ENCODE data around the gene HCK.

Gene HCK

GRCh38 chr20:32052090-32052777 lies at the start of gene HCK:
Gene HCK (plus strand): TSS chr20:32052242.
- no peak for DNase-seq (ENCODE audit: low read depth)

GRCh38 chr20:32003325-32003724 lies 48.7 kb upstream of the HCK start:
- DNase-seq (ENCODE audit: low read depth), result no peak

DNA sequence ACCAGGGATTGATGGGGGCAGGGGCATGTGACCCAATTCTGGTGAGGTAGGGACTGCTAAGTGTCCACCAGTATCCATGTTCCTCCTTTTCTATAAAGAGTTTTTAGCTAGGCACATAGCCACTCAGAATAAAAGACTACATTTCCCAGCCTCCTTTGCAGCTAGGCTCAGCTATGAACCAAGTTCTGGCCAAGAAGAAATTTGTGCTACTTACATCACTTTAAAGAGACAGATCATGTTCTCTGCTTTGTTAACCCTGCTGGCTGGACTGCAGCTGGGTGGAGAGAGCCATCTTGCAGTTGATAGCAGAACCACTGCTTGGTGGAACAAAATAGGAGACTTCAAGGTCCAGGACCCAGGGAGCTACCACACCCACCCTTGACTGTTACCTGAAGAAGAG lies 47.1 kb upstream of the HCK start:
- DNase-seq (ENCODE audit: low read depth), result no peak

DNA sequence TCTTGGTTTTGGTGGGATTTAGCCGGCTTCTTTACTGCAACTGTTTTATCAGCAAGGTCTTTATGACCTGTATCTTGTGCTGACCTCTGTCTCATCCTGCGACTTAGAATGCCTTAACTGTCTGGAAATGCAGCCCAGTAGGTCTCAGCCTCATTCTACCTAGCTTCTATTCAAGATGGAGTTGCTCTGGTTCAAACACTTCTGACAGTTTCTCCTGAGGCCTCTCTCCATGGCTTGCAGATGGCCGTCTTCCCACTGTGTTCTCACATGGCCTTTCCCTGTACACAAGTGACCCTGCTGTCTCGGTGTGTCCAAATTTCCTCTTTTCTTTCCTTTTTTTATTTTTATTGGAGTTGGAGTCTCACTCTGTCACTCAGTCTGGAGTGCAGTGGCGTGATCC lies 46.0 kb upstream of the HCK start:
- DNase-seq (ENCODE audit: low read depth), result no peak

GRCh38 chr20:32006841-32007786 lies 44.9 kb upstream of the HCK start:
- DNase-seq (ENCODE audit: low read depth), result no peak

GRCh38 chr20:32007787-32008616 lies 44.0 kb upstream of the HCK start:
- no peak for DNase-seq (ENCODE audit: low read depth)

GRCh38 chr20:32009564-32009963 lies 42.5 kb upstream of the HCK start:
- DNase-seq (ENCODE audit: low read depth), result no peak

GRCh38 chr20:32010101-32010500 lies 41.9 kb upstream of the HCK start, which contains the start of gene CCM2L:
Gene CCM2L (plus strand): TSS chr20:32010438. CDS start chr20:32010455, 17 bp downstream.
- no peak for DNase-seq (ENCODE audit: low read depth)

DNA sequence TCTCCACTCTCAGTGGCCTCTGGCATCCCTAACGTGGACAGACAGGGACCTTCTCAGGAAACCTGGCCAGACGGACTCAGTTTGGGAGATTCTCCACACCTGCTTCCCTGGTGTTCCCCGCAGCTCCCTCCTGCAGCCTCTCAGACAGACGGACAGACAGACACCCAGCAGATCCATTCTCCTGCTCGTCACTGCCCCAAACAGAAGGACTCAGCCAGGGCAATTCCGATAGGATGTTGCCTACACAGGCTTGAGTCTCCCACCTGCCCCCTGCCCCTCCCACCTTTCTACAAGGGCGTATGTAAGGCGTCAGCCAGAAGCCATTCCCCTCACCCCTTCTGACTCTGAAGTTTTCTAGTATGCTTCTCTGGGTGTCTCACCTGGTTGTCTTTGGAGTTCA lies 41.4 kb upstream of the HCK start:
- no peak for DNase-seq (ENCODE audit: low read depth)

GRCh38 chr20:32012159-32012688 lies 39.8 kb upstream of the HCK start:
- DNase-seq (ENCODE audit: low read depth), result no peak

DNA sequence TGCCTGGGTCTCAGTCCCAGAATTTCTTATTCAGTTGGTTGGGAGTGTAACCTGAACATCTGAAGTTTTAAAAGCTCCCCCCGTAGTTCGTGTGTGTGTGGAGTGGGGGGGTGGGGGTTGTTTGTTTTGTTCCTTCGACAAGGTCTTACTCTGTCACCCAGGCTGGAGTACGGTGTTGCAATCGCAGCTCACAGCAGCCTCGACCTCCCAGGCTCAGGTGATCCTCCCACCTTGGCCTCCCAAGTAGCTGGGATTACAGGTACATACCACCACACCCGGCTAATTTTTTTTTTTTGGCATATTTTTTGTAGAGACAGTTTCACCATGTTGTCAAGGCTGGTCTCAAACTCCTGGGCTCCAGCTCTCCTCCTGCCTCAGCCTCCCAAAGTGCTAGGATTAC lies 38.7 kb upstream of the HCK start:
- no peak for DNase-seq (ENCODE audit: low read depth)

DNA sequence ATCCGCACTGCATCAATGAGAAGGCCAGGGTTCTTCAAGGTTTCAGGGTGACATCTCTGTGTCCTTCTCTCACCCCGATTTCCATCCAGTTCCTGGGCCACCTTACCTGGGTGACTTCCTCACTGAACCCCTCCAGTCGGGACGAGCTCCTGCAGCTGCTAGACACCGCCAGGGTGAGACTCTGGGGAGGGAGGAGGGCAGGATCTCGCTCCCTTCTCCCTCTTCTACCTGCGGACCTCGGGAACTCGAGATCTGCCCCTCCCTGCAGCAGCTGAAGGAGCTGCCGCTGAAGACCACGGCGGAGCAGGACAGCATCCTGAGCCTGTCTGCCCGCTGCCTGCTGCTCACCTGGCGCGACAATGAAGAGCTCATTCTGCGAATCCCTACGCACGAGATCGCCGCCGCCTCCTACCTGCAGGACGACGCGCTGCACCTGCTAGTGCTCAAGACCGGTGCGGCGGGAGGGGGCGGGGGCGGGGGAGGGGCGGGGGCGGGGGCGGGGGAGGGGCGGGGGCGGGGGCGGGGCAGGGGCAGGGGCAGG lies 34.3 kb upstream of the HCK start:
- DNase-seq (ENCODE audit: low read depth), result no peak

DNA sequence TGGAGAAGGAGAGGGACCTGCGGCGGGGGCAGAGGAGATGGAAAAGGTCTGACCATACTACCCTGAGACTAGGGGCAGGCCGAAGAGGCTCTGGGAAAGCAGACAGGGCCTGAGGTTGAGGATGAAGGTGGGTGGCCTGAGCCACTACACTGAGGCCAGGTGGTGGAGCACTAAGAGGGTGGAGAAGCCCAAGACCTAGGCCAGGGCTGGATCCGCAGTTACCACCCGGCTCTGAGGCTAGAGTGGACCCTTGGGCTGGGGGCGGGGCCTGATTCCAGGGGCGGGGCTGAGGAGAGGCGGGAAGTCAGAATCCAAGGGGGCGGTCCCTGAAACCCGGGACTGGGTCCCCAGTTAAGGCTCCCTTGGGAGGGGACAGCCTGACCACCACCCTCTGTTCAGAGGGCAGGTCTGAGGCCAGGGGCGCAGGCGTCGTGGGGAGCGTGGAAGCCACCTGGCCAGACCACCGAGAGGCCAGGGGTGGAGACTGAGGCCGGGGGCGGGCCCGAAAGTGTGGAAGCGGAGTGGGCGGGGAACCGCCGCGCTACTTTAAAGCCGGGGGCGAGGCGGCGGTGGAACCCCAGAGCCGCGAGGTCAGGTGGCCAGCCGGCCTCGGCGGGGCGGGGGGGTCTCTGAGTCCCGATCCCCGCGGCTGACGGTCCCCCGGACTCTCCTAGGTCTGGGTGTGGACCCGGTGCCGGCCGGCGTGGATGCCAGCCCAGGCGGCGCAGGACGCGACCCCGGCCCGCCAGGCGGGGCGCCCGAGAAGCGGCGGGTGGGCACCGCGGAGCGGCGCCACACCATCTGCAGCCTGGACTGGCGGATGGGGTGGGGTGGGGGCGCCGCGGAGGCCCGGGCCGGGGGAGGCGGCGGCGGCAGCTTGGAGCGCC lies 33.5 kb upstream of the HCK start:
- peak; percentile 27 for DNase-seq (ENCODE audit: low read depth)

DNA sequence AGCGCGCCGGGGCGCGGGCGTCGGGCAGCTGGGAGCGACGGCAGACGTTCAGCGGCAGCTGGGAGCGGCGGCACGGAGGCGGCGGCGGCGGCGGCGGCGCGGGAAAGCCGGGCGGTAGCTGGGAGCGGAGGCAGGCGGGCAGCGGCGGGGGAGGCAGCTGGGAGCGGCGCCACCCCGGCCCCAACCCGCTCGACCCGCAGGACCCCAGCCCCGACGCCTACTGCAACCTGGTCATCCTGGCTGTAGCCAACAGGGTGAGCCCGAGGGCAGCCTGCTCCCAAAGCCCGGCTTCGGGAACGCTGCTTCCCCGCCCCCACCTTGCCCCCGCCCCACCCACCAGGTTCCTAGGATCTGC lies 32.9 kb upstream of the HCK start:
- DNase-seq (ENCODE audit: low read depth), result no peak

GRCh38 chr20:32019563-32020463 lies 32.2 kb upstream of the HCK start:
- DNase-seq (ENCODE audit: low read depth), result no peak

GRCh38 chr20:32021091-32021490 lies 31.0 kb upstream of the HCK start:
- no peak for DNase-seq (ENCODE audit: low read depth)

- DNase-seq (ENCODE audit: low read depth), result no peak
Observed at GRCh38 chr20:32024683-32025295, 27.3 kb upstream of the HCK start.

DNA sequence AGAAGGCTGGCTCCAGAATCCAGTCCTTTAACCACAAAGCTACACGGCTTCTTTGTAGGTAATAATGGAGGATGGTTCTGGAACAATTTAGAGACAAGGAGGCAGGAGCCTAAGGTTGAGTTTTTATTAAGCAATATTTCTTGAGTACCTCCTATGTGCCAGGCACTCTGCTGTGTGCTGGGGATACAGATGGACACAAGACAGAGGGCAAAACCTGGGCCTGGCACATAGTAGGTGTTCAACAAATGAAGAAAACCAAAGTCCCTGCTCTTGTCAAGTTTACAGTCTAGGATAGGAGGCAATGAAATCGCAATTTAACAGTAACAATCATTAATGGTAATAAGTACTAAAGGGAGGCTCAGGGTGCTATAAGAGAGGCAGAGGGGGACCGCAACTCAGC lies 24.4 kb upstream of the HCK start:
- DNase-seq (ENCODE audit: low read depth), result no peak

DNA sequence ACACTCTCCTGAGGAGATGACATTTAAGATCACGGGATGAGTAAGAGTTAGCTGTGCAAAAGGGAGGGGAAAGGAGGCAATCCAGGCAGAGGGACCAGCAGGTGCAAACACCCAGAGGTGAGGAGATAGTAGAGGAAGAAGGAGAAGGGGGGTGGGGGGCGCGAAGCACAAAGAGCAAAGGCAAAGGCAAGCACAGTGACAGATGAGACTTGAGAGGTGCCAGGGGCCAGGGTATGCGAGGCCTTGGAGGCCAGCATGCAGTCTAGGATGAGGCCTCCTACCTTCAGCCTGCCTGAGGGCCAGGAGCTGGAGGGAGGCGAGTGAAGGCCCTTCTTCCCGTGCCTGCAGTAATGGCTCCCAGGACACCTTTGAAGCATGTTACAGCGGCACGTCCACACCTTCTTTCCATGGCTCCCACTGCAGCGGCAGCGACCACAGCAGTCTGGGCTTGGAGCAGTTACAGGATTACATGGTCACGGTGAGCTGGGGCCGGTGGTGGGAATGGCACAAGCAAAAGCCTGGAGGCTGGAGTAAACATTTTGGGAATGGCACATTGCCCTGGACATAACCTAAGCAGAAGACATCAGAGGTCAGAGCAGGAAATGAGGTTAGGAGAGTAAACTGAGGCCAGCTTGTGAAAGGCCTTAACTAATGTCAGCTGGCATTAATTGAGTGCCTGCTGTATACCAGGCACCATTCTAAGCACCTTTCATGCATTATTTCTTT lies 23.2 kb upstream of the HCK start:
- no peak for DNase-seq (ENCODE audit: low read depth)
